Measurements from ENCODE around the gene CDC37L1. TPM values are rescaled to one million over a fixed set of nuclear protein-coding genes. Genes with fewer than 3 reads are reported as not detected.

The CDC37L1 gene
- total RNA-seq, 2 donors from 2014 or later, result 44.9 to 53.4 TPM

DNA sequence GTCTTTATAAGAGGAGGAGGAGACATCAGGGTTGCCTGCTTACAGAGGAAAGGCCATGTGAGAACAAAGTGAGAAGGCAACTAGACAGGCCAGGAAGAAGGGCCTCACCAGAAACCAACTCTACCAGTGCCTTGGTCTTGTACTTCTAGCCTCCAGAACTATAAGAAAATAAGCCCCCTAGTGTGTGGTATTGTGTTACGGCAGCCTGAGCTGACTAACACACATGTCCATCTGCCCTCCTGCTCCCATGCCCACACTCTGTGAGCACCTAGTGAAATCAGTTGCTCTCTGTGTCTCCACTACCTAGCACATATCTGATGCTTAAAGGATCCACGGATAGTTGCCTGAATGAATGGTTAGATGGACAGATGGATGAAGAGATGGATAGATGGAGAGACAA, 54.8 kb downstream of the CDC37L1 start:
- no peaks in the 10 kb centered on the region for H3K27me3 ChIP-seq
- no peak overlapping the region for H3K4me3 ChIP-seq
- peaks cover 0 to 12% of the 10 kb centered on the region in 2 donors for H3K4me1 ChIP-seq
- H3K9me3 ChIP-seq, result no peaks in the 10 kb centered on the region
- TF ChIP-seq, protein P1, sequence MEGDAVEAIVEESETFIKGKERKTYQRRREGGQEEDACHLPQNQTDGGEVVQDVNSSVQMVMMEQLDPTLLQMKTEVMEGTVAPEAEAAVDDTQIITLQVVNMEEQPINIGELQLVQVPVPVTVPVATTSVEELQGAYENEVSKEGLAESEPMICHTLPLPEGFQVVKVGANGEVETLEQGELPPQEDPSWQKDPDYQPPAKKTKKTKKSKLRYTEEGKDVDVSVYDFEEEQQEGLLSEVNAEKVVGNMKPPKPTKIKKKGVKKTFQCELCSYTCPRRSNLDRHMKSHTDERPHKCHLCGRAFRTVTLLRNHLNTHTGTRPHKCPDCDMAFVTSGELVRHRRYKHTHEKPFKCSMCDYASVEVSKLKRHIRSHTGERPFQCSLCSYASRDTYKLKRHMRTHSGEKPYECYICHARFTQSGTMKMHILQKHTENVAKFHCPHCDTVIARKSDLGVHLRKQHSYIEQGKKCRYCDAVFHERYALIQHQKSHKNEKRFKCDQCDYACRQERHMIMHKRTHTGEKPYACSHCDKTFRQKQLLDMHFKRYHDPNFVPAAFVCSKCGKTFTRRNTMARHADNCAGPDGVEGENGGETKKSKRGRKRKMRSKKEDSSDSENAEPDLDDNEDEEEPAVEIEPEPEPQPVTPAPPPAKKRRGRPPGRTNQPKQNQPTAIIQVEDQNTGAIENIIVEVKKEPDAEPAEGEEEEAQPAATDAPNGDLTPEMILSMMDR (IDR thresholded peaks at IDR 0.05), result no peak
- no peak overlapping the region for H3K27ac ChIP-seq
- DNase-seq (ENCODE audit: low spot score), result no peak
- no peaks in the 10 kb centered on the region for H3K36me3 ChIP-seq

DNA sequence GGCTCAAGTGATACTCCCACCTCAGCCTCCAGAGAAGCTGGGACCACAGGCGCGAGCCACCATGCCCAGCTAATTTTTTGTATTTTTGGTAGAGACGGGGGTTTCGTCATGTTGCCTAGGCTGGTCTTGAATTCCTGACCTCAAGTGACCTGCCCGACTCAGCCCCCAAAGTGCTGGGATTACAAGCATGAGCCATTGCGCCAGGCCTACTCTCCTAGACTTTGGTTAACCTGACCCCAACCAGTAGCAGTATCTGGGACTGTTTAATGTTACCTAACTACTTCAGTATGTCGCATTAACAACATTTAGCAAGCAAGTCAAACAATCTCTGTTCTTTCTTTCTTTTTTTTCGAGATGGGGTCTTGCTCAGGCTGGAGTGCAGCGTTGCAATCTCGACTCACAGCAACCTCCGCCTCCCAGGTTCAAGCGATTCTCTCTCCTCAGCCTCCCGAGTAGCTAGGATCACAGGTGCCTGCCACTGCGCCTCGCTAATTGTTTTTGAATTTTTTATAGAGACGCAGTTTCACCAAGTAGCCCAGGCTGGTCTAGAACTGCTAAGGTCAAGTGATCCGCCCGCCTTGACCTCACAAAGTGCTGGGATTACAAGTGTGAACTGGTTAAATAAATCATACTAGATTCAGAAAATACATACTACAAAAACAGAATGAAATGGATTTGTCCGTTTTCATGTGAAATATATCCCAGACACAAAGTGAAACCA, 59.7 kb downstream of the CDC37L1 start:
- Histone ChIP-seq H3K4me3 (peak overlapping the region; percentile 87), H3K27ac (no peak overlapping the region), H3K4me1 (peaks cover 0 to 25% of the 10 kb centered on the region in 2 donors), H3K36me3 (no peaks in the 10 kb centered on the region), H3K27me3 (no peaks in the 10 kb centered on the region), H3K9me3 (no peaks in the 10 kb centered on the region)
- TF ChIP-seq, protein P1 (IDR thresholded peaks at IDR 0.05), result no peak
- no peak for DNase-seq (ENCODE audit: low spot score)

GRCh38 chr9:4739587-4740387, 60.4 kb downstream of the CDC37L1 start:
- Histone ChIP-seq H3K36me3 (no peaks in the 10 kb centered on the region), H3K9me3 (no peaks in the 10 kb centered on the region), H3K27me3 (no peaks in the 10 kb centered on the region), H3K27ac (peak overlapping the region; percentile 94 to 97), H3K4me3 (peak overlapping the region; percentile 87), H3K4me1 (peaks cover 0 to 25% of the 10 kb centered on the region in 2 donors)
- DNase-seq (ENCODE audit: low spot score), result no peak
- TF ChIP-seq, protein P1 (IDR thresholded peaks at IDR 0.05), result no peak

DNA sequence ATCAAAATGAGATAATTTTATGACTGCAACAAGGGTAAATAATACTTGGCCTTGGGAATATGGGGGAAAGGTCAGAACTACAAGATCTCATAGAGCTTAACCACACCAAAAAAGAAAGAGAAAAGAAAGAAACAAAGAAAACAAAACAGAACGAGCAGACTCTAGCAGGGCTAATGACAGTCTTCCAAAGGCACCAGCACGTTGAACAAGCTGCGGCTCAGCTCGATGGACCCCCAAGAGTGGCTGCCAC, 60.9 kb downstream of the CDC37L1 start:
- TF ChIP-seq, protein P1 (IDR thresholded peaks at IDR 0.05), result no peak
- H3K27me3 ChIP-seq, result no peaks in the 10 kb centered on the region
- no peaks in the 10 kb centered on the region for H3K9me3 ChIP-seq
- peak overlapping the region; percentile 94 to 97 for H3K27ac ChIP-seq
- H3K36me3 ChIP-seq, result no peaks in the 10 kb centered on the region
- no peak for DNase-seq (ENCODE audit: low spot score)
- peak overlapping the region; percentile 87 for H3K4me3 ChIP-seq
- H3K4me1 ChIP-seq, result peaks cover 0 to 25% of the 10 kb centered on the region in 2 donors

GRCh38 chr9:4740638-4741364, 61.4 kb downstream of the CDC37L1 start, which contains the start of gene AK3:
TSS of gene AK3 (minus strand) at chr9:4741202. CDS start at chr9:4741087, 115 bp downstream.
- H3K4me1 ChIP-seq, result peaks cover 0 to 25% of the 10 kb centered on the region in 2 donors
- H3K27me3 ChIP-seq, result no peaks in the 10 kb centered on the region
- H3K27ac ChIP-seq, result peak within 1 kb of the TSS; percentile 94 to 97
- peak within 1 kb of the TSS; percentile 87 for H3K4me3 ChIP-seq
- peak; percentile 79 for DNase-seq (ENCODE audit: low spot score)
- no peaks in the 10 kb centered on the region for H3K36me3 ChIP-seq
- TF ChIP-seq, protein P1 (IDR thresholded peaks at IDR 0.05), result peak in 1 of 2 donors; percentile 60
- no peaks in the 10 kb centered on the region for H3K9me3 ChIP-seq

Data from right atrium auricular region (tissue), 2 donors.